Activated CD8-positive, alpha-beta memory T cell treated with anti-CD3 and anti-CD28 coated beads, Interleukin-2, amount 10 ng/mL, durations not matched to agents 7 days and 5 days (primary cell): ENCODE data around the gene OXCT1. TPM values are rescaled to one million over a fixed set of nuclear protein-coding genes. Genes with fewer than 3 reads are reported as not detected.

Source experiments
- ATAC-seq: fragments of 150-1000 bp; cut with Tn5 transposase; one replicate; pipeline ENCODE4 v1.10.0; 2021; ENCODE audit warnings: moderate library complexity
- CTCF ChIA-PET: fragments of 350-600 bp; sonication (Branson Sonifier 250); formaldehyde crosslinking; loops from one replicate; lab custom pipeline; 2021; ENCODE audit warnings: antibody characterized with exemption; lab: Charles Lee
- DNase-seq: peaks from one replicate; pipeline ENCODE4 v3.0.0-alpha.2; 2020
- H3K27ac Mint-ChIP-seq: one replicate; pipeline ENCODE4 v1.8.0; 2021; ENCODE audit warnings: mild to moderate bottlenecking, mixed read lengths
- H3K27me3 Mint-ChIP-seq: one replicate; pipeline ENCODE4 v1.8.0; 2021; ENCODE audit warnings: mixed read lengths
- H3K36me3 Mint-ChIP-seq: one replicate; pipeline ENCODE4 v1.8.0; 2021; ENCODE audit warnings: mild to moderate bottlenecking, mixed read lengths
- H3K4me1 Mint-ChIP-seq: one replicate; pipeline ENCODE4 v1.8.0; 2021; ENCODE audit warnings: mixed read lengths
- H3K4me3 Mint-ChIP-seq: one replicate; pipeline ENCODE4 v1.8.0; 2021; ENCODE audit warnings: mild to moderate bottlenecking, moderate library complexity, mixed read lengths
- H3K9me3 Mint-ChIP-seq: one replicate; pipeline ENCODE4 v1.8.0; 2022; ENCODE audit warnings: low read depth, mixed read lengths
- total RNA-seq, 2 experiments: library from RNA; stranded (reverse); gene quantifications; one replicate each; pipeline ENCODE4 v1.2.3, GENCODE V29; 2021

The OXCT1 gene
- 10 to 100 TPM; 74.9 to 81.8 TPM for total RNA-seq

DNA sequence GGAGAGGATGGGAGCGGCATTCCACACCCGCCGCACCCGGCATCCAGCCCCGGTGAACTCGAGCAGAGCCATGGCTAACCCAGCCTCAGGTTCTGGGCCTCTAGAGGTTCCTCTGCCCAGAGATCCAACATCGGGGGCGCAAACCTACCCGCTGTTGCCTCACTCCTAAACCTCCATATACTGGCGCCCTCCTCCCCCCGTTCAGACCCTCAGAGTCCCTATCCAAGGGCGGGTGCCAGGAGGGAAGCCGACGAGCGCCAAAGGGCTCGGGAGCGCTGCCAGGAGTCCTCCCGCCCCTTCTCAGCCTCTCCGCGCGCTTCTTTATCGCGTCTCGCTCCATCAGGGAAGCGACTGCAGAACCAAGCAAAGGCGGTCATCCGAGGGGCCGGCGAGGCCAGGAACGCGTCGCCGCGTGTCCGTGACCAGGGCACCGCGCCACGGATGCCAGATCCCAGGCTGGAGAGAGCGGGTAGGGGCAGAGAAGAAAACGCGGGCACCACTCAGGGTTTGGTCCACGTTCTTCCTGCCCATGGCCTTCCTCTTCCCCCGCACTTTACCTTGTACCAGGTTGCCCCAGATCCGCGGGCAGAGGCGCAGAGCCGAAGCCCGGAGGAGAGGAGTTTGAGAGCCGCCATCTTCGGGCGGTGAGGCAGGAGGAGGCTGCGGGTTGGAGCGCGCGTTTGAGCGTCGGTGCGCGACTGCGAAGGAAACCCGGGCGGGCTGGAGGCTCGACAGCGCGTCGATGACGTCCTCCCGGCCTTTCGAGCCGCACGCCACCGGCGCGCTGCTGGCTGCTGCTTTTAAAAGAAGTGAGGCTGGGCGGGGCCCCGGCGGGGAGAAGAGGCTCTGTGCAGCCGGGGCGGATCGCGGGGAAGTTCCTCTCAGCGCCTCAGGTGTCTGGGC, at the start of gene OXCT1:
Gene OXCT1 (minus strand): TSS at position 702 of the 903 bp plus-strand sequence. CDS start 67 bp downstream, at position 635.
- Mint-ChIP-seq H3K27ac (peak within 1 kb of the TSS; percentile 89), H3K4me3 (peak within 1 kb of the TSS; percentile 89), H3K9me3 (peaks cover 3% of the 10 kb centered on the region), H3K27me3 (no peaks in the 10 kb centered on the region), H3K4me1 (peaks cover 60% of the 10 kb centered on the region), H3K36me3 (peaks cover 19% of the 10 kb centered on the region)
- DNase-seq (peak; percentile 95), ATAC-seq (peak; percentile 94)
- CTCF ChIA-PET, result interaction anchor here (1.1 to 2.4 kb wide), 3 partner anchors 12 to 23 kb away, joined by 3 to 7 read pairs (median 5); no protein-coding TSS in a partner anchor

DNA sequence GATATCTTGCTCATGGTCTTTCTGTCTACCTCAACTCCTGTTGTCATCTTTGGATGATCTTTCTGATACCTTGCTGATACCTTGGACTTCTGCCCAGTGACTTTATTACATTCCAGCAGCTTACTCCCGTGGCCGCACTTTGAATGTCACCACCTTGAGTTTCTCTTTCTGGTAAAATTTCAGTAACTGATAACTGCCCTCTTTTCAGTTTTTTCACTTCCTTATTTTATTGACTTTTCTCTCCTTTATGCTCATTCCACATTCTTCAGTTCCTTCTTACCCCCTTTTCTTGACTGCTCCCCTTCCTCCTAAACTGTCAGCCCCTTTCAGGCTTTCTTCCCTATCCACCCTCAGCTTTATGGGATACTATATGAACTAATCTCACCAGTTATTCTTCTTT, 47.9 kb upstream of the OXCT1 start:
- Mint-ChIP-seq H3K4me3 (no peak overlapping the region), H3K27me3 (no peaks in the 10 kb centered on the region), H3K27ac (no peak overlapping the region), H3K9me3 (no peaks in the 10 kb centered on the region), H3K36me3 (peaks cover 55% of the 10 kb centered on the region), H3K4me1 (peaks cover 7% of the 10 kb centered on the region)
- CTCF ChIA-PET, result no interaction called here
- DNase-seq (no peak), ATAC-seq (no peak)

- H3K27me3 Mint-ChIP-seq, result peaks cover 4% of the 10 kb centered on the region
- ATAC-seq (no peak), DNase-seq (no peak)
- peaks cover 48% of the 10 kb centered on the region for H3K4me1 Mint-ChIP-seq
- H3K4me3 Mint-ChIP-seq, result no peak overlapping the region
- peak overlapping the region; percentile 28 for H3K27ac Mint-ChIP-seq
- CTCF ChIA-PET, result interaction anchor here (1.5 kb wide), 1 partner anchor 52 kb away, joined by 3 read pairs; no protein-coding TSS in a partner anchor
- H3K36me3 Mint-ChIP-seq, result peaks cover 55% of the 10 kb centered on the region
- no peaks in the 10 kb centered on the region for H3K9me3 Mint-ChIP-seq
Observed at GRCh38 chr5:41908374-41909079, 38.3 kb upstream of the OXCT1 start.

DNA sequence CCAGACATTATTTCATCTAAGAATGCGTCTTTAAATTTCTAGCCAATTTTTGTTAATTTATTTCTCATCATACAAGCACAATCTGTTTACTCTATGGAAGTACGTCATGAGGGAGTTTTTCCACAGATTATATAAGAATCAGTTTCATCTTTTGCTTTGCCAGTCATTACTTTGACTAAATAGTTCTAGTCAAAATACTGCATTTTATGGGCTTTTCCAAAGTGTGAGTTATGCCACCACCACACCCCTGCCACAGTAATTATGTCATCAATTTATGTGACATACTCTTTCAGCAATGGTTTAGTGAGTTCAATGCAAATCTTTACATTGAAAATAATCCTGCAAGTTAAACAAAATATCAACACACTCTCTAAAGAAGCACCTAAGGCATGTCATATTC, 35.9 kb upstream of the OXCT1 start:
- Mint-ChIP-seq H3K36me3 (peaks cover 37% of the 10 kb centered on the region), H3K4me1 (peaks cover 55% of the 10 kb centered on the region), H3K27me3 (peaks cover 4% of the 10 kb centered on the region), H3K4me3 (no peak overlapping the region), H3K9me3 (no peaks in the 10 kb centered on the region), H3K27ac (no peak overlapping the region)
- ATAC-seq (no peak), DNase-seq (no peak)
- CTCF ChIA-PET, result interaction anchor here (0.8 to 1.2 kb wide), 3 partner anchors 7 to 151 kb away, joined by 3 to 4 read pairs (median 3); no protein-coding TSS in a partner anchor

DNA sequence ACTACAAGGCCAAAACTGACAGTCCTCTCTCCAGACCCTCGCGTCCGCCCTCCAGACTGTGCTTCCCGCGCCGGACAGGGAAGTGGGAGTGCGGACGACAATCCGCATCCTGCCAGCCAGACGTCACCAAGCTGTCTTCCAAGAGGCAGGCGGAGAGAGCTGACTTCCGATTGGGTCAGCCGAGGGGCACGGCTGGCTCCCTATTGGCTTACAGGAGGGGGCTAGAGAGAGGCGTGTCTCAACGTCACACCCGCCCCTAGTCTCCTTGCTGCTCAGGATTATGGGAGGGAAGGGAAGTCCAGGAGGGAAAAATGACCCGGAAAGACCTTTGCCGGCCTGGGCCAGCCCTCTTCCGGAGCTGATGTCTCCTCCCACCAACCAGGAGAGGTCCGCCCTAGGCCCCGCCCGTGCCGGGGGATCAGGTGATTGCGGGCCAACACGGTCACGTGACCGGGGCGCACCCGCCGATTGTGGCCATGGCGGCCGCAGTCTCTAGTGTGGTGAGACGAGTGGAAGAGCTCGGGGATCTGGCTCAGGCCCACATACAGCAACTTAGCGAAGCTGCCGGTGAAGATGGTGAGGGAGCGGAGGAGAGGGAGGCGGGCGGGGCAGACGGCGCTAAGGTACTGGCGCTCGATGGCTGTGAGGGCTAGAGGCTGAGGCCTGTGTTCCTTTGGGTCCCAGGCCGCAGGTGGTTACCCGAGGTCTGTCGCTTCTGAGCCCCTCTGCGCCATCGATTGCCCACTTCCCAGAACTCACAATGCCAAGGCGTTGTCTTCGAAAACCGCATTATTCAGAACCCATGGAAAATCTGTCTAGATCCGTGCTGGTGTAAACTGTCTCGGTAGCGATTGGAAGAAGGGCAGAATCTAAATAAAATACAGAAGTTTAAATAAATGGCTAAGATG, 33.9 kb upstream of the OXCT1 start, which contains the start of gene RIMOC1:
Gene RIMOC1 (plus strand): TSS at position 453 of the 908 bp plus-strand sequence. CDS start 24 bp downstream, at position 477.
- peaks cover 4% of the 10 kb centered on the region for H3K27me3 Mint-ChIP-seq
- peak; percentile 99 for DNase-seq
- H3K36me3 Mint-ChIP-seq, result peaks cover 23% of the 10 kb centered on the region
- peak within 1 kb of the TSS; percentile 97 for H3K27ac Mint-ChIP-seq
- H3K4me1 Mint-ChIP-seq, result peaks cover 54% of the 10 kb centered on the region
- CTCF ChIA-PET, result interaction anchor here (0.6 to 1.9 kb wide), 16 partner anchors 9 to 1092 kb away, joined by 3 to 12 read pairs (median 3); partner anchors contain the start of gene FBXO4
- ATAC-seq, result peak; percentile 94
- no peaks in the 10 kb centered on the region for H3K9me3 Mint-ChIP-seq
- peak within 1 kb of the TSS; percentile 90 for H3K4me3 Mint-ChIP-seq

DNA sequence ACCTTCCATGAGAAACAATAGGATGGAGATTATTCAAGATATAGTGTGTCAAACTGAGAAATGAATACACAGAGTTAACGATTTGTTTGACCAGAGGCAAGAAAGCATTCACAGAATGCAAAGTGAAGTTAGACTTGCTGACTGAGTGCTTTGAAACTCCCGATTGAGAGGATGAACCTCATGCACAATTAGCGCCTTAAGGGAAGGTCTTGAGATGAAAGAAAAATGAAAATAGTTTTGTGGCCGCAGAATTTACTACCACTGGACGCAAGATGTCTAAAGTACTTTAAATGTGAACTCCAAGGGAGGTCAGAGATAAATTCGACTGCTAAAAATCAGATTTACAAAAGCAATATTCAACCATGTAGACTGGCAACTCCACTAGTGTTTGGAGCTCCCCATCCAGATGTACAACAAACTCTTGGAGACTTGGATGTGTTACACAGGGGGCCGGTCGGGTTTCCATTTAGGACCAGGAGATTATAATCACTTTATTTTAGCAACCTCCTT, 33.2 kb upstream of the OXCT1 start:
- Mint-ChIP-seq H3K36me3 (peaks cover 16% of the 10 kb centered on the region), H3K27me3 (peaks cover 4% of the 10 kb centered on the region), H3K4me3 (peak overlapping the region; percentile 90), H3K27ac (peak overlapping the region; percentile 97), H3K9me3 (no peaks in the 10 kb centered on the region), H3K4me1 (peaks cover 46% of the 10 kb centered on the region)
- CTCF ChIA-PET, result interaction anchor here (0.6 to 1.9 kb wide), 10 partner anchors 9 to 1093 kb away, joined by 3 to 12 read pairs (median 4); partner anchors contain the start of gene FBXO4
- ATAC-seq (no peak), DNase-seq (no peak)

- H3K9me3 Mint-ChIP-seq, result no peaks in the 10 kb centered on the region
- DNase-seq (no peak), ATAC-seq (no peak)
- peaks cover 22% of the 10 kb centered on the region for H3K4me1 Mint-ChIP-seq
- H3K36me3 Mint-ChIP-seq, result peaks cover 10% of the 10 kb centered on the region
- no peak overlapping the region for H3K4me3 Mint-ChIP-seq
- peaks cover 24% of the 10 kb centered on the region for H3K27me3 Mint-ChIP-seq
- CTCF ChIA-PET, result interaction anchor here (1.2 to 1.3 kb wide), 2 partner anchors 37 to 40 kb away, joined by 3 read pairs; no protein-coding TSS in a partner anchor
- H3K27ac Mint-ChIP-seq, result no peak overlapping the region
Observed at GRCh38 chr5:41896230-41896629, 26.0 kb upstream of the OXCT1 start.

DNA sequence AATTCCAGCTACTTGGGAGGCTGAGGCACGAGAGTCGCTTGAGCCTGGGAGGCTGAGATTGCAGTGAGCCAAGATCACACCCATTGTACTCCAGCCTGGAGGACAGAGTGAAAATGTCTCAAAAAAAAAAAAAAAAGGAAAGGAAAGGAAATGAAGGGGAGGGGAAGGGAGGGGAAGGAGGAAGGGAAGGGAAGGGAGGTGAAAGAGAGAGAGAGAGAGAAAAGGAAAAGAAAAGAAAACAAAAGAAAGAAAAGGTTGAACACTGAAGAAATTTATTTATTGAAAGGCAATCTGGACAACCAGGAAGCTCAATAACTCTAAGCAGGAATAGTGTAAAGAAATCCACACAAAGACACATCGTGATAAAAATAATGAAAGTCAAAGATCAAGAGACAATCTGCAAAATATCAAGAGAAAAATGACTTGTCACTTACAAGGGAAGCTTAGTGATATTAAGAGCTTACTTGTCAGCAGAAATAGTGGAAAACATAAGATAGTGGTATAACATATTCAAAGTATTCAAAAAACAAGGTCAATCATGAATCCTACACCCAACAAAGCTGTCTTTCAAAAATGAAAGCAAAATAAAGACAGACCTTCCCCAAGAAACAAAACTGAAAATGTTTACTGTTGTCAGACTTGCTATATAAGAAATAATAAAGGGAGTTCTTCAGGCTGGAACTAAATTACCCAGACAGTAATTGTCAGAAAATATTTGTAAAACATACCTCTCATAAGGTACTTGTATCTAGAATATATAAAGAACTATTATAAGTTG, 23.0 kb upstream of the OXCT1 start:
- Mint-ChIP-seq H3K36me3 (peaks cover 10% of the 10 kb centered on the region), H3K27ac (peak overlapping the region; percentile 79), H3K4me3 (peak overlapping the region; percentile 63), H3K9me3 (no peaks in the 10 kb centered on the region), H3K27me3 (peaks cover 22% of the 10 kb centered on the region), H3K4me1 (peaks cover 26% of the 10 kb centered on the region)
- no peak for DNase-seq
- peak; percentile 75 for ATAC-seq
- CTCF ChIA-PET, result interaction anchor here (1.0 to 1.7 kb wide), 7 partner anchors 8 to 33 kb away, joined by 3 to 7 read pairs (median 3); partner anchors contain the start of genes OXCT1 and RIMOC1

GRCh38 chr5:41892031-41892430, 21.8 kb upstream of the OXCT1 start:
- CTCF ChIA-PET, result interaction anchor here (1.2 to 1.6 kb wide), 3 partner anchors 12 to 21 kb away, joined by 3 to 7 read pairs (median 3); partner anchors contain the start of genes OXCT1 and RIMOC1
- H3K9me3 Mint-ChIP-seq, result no peaks in the 10 kb centered on the region
- H3K4me1 Mint-ChIP-seq, result peaks cover 26% of the 10 kb centered on the region
- H3K27ac Mint-ChIP-seq, result peak overlapping the region; percentile 4
- H3K4me3 Mint-ChIP-seq, result no peak overlapping the region
- no peak for ATAC-seq
- H3K36me3 Mint-ChIP-seq, result peaks cover 8% of the 10 kb centered on the region
- peaks cover 17% of the 10 kb centered on the region for H3K27me3 Mint-ChIP-seq
- no peak for DNase-seq

DNA sequence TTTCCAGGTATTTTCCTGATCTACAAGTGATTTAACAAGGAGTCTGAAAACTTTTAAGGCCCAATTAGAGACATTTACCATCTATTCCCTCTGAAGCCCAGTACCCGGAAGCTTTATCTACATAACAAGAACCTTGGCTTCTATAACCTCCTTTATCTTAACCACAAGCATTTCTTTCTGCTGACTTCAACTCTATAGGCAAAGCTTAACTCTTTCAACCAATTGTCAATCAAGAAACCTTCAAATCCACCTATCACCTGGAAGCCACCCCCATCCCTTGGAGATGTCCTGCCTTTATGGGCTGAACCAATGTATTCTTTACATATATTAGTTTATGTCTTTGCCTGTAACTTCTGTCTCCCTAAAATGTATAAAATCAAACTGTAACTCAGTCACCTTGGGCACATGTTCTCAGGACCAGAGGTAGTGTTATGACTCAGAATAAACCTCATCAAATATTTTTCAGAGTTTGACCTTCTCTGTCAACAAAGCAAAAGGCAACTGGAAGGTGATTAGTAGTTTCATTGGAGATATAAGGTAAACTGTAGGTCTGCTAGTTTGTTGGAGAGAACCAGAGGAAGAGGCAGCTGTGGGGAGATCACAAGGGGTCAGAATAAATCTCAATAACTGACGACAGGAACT, 21.0 kb upstream of the OXCT1 start:
- peaks cover 9% of the 10 kb centered on the region for H3K27me3 Mint-ChIP-seq
- no peaks in the 10 kb centered on the region for H3K9me3 Mint-ChIP-seq
- peaks cover 8% of the 10 kb centered on the region for H3K36me3 Mint-ChIP-seq
- peaks cover 26% of the 10 kb centered on the region for H3K4me1 Mint-ChIP-seq
- ATAC-seq, result peak; percentile 50
- CTCF ChIA-PET, result interaction anchor here (1.2 to 1.4 kb wide), 2 partner anchors 13 to 15 kb away, joined by 3 read pairs; no protein-coding TSS in a partner anchor
- DNase-seq, result peak; percentile 46
- H3K4me3 Mint-ChIP-seq, result no peak overlapping the region
- H3K27ac Mint-ChIP-seq, result peak overlapping the region; percentile 4

- H3K9me3 Mint-ChIP-seq, result no peaks in the 10 kb centered on the region
- no peak overlapping the region for H3K4me3 Mint-ChIP-seq
- H3K27me3 Mint-ChIP-seq, result no peaks in the 10 kb centered on the region
- DNase-seq (no peak), ATAC-seq (peak; percentile 68)
- peaks cover 5% of the 10 kb centered on the region for H3K36me3 Mint-ChIP-seq
- no peak overlapping the region for H3K27ac Mint-ChIP-seq
- CTCF ChIA-PET, result interaction anchor here (0.9 to 1.5 kb wide), 3 partner anchors 8 to 42 kb away, joined by 3 read pairs; no protein-coding TSS in a partner anchor
- peaks cover 5% of the 10 kb centered on the region for H3K4me1 Mint-ChIP-seq
Observed at GRCh38 chr5:41885286-41885685, 15.1 kb upstream of the OXCT1 start.
